OCI-LY3 (cell line): ENCODE data around the gene L2HGDH.

Source experiments
- H2AFZ ChIP-seq: fragments of 200-600, 300-600 bp; shearing (Covaris generic); 2 replicates; pipeline ENCODE4 v1.6.0; 2014; ENCODE audit warnings: antibody characterized with exemption, low read depth, low read length
- H3K27ac ChIP-seq: fragments of 200-600, 300-600 bp; sonication (generic); 2 replicates; pipeline ENCODE4 v1.5.1; 2014; ENCODE audit warnings: mild to moderate bottlenecking, low read length, moderate library complexity, mixed read lengths
- H3K27me3 ChIP-seq: fragments of 200-600, 300-600 bp; sonication (generic); 2 replicates; pipeline ENCODE4 v1.6.1; 2014; ENCODE audit warnings: low read depth, low read length, mixed read lengths
- H3K36me3 ChIP-seq: fragments of 200-600, 300-600 bp; sonication (generic); replicated peaks from 2 replicates; pipeline ENCODE3; 2014; ENCODE audit warnings: low read depth, low read length, mixed read lengths
- H3K4me1 ChIP-seq: fragments of 300-600, 200-600 bp; sonication (generic); 2 replicates; pipeline ENCODE4 v1.6.1; 2014; ENCODE audit warnings: low read length, mixed read lengths
- H3K4me2 ChIP-seq: fragments of 200-600, 300-600 bp; sonication (generic); 2 replicates; pipeline ENCODE4 v1.6.1; 2014; ENCODE audit warnings: low read length, mixed read lengths
- H3K4me3 ChIP-seq: fragments of 300-600, 200-600 bp; sonication (generic); 2 replicates; pipeline ENCODE4 v1.5.1; 2014; ENCODE audit warnings: antibody characterized with exemption, mild to moderate bottlenecking, low read length, moderate library complexity
- H3K79me2 ChIP-seq: fragments of 300-600, 200-600 bp; shearing (Covaris generic); 2 replicates; pipeline ENCODE4 v1.6.1; 2014; ENCODE audit warnings: mild to moderate bottlenecking, low read length, mixed read lengths
- H3K9ac ChIP-seq: fragments of 300-600, 200-600 bp; shearing (Covaris generic); 2 replicates; pipeline ENCODE4 v1.6.0; 2014; ENCODE audit warnings: mild to moderate bottlenecking, low read length, moderate library complexity
- H3K9me3 ChIP-seq: fragments of 200-600, 300-600 bp; shearing (Covaris generic); 2 replicates; pipeline ENCODE4 v1.6.1; 2014; ENCODE audit warnings: low read length, mixed read lengths; ENCODE audit not compliant: insufficient read depth
- H4K20me1 ChIP-seq: fragments of 200-600, 300-600 bp; sonication (generic); 2 replicates; pipeline ENCODE4 v1.6.1; 2016; ENCODE audit warnings: low read length, mixed read lengths; ENCODE audit not compliant: insufficient read depth
- CTCF ChIP-seq: fragments of 200-600, 300-600 bp; sonication (generic); IDR thresholded peaks from 2 replicates; pipeline ENCODE4 v1.5.1; 2014; ENCODE audit warnings: antibody characterized with exemption, low read length, low read depth
- EZH2phosphoT487 ChIP-seq: fragments of 200-600 bp; shearing (Covaris generic); IDR thresholded peaks from 2 replicates; pipeline ENCODE4 v1.6.1; 2018; ENCODE audit warnings: antibody characterized with exemption, mixed run types, low read depth

L2HGDH gene

GRCh38 chr14:50334211-50334610, 22.2 kb upstream of the L2HGDH start:
- Histone ChIP-seq H3K9ac (no peak overlapping the region), H3K4me2 (no peak overlapping the region), H3K4me3 (no peak overlapping the region), H3K9me3 (no peaks in the 10 kb centered on the region), H3K36me3 (peaks cover 5% of the 10 kb centered on the region), H3K79me2 (no peaks in the 10 kb centered on the region), H3K27me3 (no peaks in the 10 kb centered on the region), H2AFZ (no peak overlapping the region), H3K27ac (no peak overlapping the region), H3K4me1 (no peaks in the 10 kb centered on the region), H4K20me1 (0 out of 2 replicates have a peak, but pooled peaks cover 3% of the 10 kb centered on the region)
- TF ChIP-seq EZH2phosphoT487: no peak
- no peak for TF ChIP-seq CTCF

- no peaks in the 10 kb centered on the region for H3K9me3 ChIP-seq
- H3K36me3 ChIP-seq: peaks cover 7% of the 10 kb centered on the region
- H3K27me3 ChIP-seq: no peaks in the 10 kb centered on the region
- no peak overlapping the region for H3K4me3 ChIP-seq
- TF ChIP-seq EZH2phosphoT487 (no peak), CTCF (no peak)
- no peaks in the 10 kb centered on the region for H3K4me1 ChIP-seq
- no peak overlapping the region for H3K4me2 ChIP-seq
- H4K20me1 ChIP-seq: 0 out of 2 replicates have a peak, but pooled peaks cover 3% of the 10 kb centered on the region
- no peak overlapping the region for H3K9ac ChIP-seq
- no peak overlapping the region for H2AFZ ChIP-seq
- H3K79me2 ChIP-seq: no peaks in the 10 kb centered on the region
- no peak overlapping the region for H3K27ac ChIP-seq
Observed at GRCh38 chr14:50333014-50333509, 21.0 kb upstream of the L2HGDH start.

- H3K4me1 ChIP-seq: no peaks in the 10 kb centered on the region
- no peaks in the 10 kb centered on the region for H3K27me3 ChIP-seq
- H3K9me3 ChIP-seq: no peaks in the 10 kb centered on the region
- no peaks in the 10 kb centered on the region for H3K79me2 ChIP-seq
- no peak overlapping the region for H3K4me2 ChIP-seq
- no peak overlapping the region for H3K4me3 ChIP-seq
- no peak overlapping the region for H2AFZ ChIP-seq
- no peak overlapping the region for H3K9ac ChIP-seq
- no peak overlapping the region for H3K27ac ChIP-seq
- 0 out of 2 replicates have a peak, but pooled peaks cover 3% of the 10 kb centered on the region for H4K20me1 ChIP-seq
- TF ChIP-seq CTCF (no peak), EZH2phosphoT487 (no peak)
- peaks cover 7% of the 10 kb centered on the region for H3K36me3 ChIP-seq
Observed at GRCh38 chr14:50331596-50331995, 19.6 kb upstream of the L2HGDH start.

GRCh38 chr14:50321009-50321660, 9.1 kb upstream of the L2HGDH start:
- peak overlapping the region; percentile 59 for H3K4me3 ChIP-seq
- H3K27ac ChIP-seq: peak overlapping the region; percentile 29; the same call in 1 of the 2 replicates
- H3K36me3 ChIP-seq: peaks cover 7% of the 10 kb centered on the region
- peaks cover 18% of the 10 kb centered on the region for H3K4me1 ChIP-seq
- H3K4me2 ChIP-seq: peak overlapping the region; percentile 60
- TF ChIP-seq EZH2phosphoT487: no peak
- peak; percentile 95 for TF ChIP-seq CTCF
- 0 out of 2 replicates have a peak, but pooled peaks cover 4% of the 10 kb centered on the region for H4K20me1 ChIP-seq
- peak overlapping the region; percentile 18; the same call in 1 of the 2 replicates for H3K9ac ChIP-seq
- no peak overlapping the region; the same call in 1 of the 2 replicates for H2AFZ ChIP-seq
- no peaks in the 10 kb centered on the region for H3K79me2 ChIP-seq
- H3K27me3 ChIP-seq: no peaks in the 10 kb centered on the region
- no peaks in the 10 kb centered on the region for H3K9me3 ChIP-seq
